GM21529 (cell line): ENCODE data around the gene BYSL.

Source experiments
- ATAC-seq: cut with Tn5 transposase; IDR thresholded peaks from one replicate; pipeline ENCODE4 v1.9.1; 2021; ENCODE audit not compliant: unreplicated experiment

BYSL gene

DNA sequence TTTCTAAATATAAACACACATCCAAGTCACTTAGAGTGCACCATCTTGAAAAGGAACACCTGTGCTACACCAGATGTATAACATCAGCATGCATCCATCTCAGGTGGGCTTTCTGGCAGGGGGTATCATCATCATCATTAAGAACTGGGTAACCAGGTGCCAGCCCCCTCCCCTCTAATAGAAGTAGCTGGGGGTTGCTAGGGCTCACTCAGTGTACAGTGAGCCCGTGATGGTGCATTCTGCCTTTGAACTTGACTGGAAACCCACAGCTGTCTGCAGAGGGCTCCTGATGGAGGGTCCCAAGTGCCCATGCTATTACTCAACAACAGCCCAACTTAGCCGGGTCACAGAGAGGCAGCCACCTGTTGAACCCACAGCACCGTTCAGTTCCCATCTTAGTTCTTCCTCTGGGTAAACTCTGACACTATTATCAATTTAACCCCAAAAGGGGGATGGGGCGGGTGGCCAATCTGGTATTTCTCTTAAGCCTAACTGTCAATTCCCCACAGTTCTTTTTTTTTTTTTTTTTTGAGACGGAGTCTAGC lies 53.1 kb downstream of the BYSL start:
- ATAC-seq, result no peak

- ATAC-seq, result no peak
Observed at GRCh38 chr6:41975276-41975675, 54.0 kb downstream of the BYSL start.

GRCh38 chr6:41976794-41977484 lies 55.6 kb downstream of the BYSL start:
- no peak for ATAC-seq
